KOPT-K1 (cell line): ENCODE measurements around the gene KIF3C.

Source experiments
- H3K27ac ChIP-seq: fragments of 200-600 bp; sonication (generic); 2 replicates; pipeline ENCODE4 v1.5.1; 2016; ENCODE audit warnings: antibody characterized with exemption, mild to moderate bottlenecking, low read depth, low read length; ENCODE audit not compliant: poor library complexity, severe bottlenecking
- H3K36me3 ChIP-seq: fragments of 200-600 bp; sonication (generic); 2 replicates; pipeline ENCODE4 v1.5.1; 2017; ENCODE audit warnings: antibody characterized with exemption, mild to moderate bottlenecking, low read length, moderate library complexity; ENCODE audit not compliant: insufficient read depth
- H3K9me3 ChIP-seq: fragments of 200-600 bp; sonication (generic); 2 replicates; pipeline ENCODE4 v1.5.1; 2017; ENCODE audit warnings: antibody characterized with exemption, low read length, mild to moderate bottlenecking; ENCODE audit not compliant: insufficient read depth, poor library complexity, severe bottlenecking

The KIF3C gene

GRCh38 chr2:25957743-25958142 is 24.6 kb downstream of the KIF3C start:
- no peaks in the 10 kb centered on the region for H3K9me3 ChIP-seq
- no peak overlapping the region for H3K27ac ChIP-seq
- no peaks in the 10 kb centered on the region for H3K36me3 ChIP-seq

GRCh38 chr2:25955869-25956535 is 26.3 kb downstream of the KIF3C start:
- Histone ChIP-seq H3K9me3 (no peaks in the 10 kb centered on the region), H3K27ac (no peak overlapping the region), H3K36me3 (no peaks in the 10 kb centered on the region)

GRCh38 chr2:25955036-25955435 is 27.3 kb downstream of the KIF3C start:
- Histone ChIP-seq H3K27ac (no peak overlapping the region), H3K36me3 (no peaks in the 10 kb centered on the region), H3K9me3 (no peaks in the 10 kb centered on the region)

- no peaks in the 10 kb centered on the region for H3K9me3 ChIP-seq
- no peak overlapping the region for H3K27ac ChIP-seq
- no peaks in the 10 kb centered on the region for H3K36me3 ChIP-seq
These were observed 28.0 kb downstream of the KIF3C start for GRCh38 chr2:25954199-25954752.

- no peak overlapping the region for H3K27ac ChIP-seq
- no peaks in the 10 kb centered on the region for H3K9me3 ChIP-seq
- H3K36me3 ChIP-seq, result no peaks in the 10 kb centered on the region
These were observed 31.2 kb downstream of the KIF3C start for GRCh38 chr2:25951071-25951547.

GRCh38 chr2:25948437-25948836 is 33.9 kb downstream of the KIF3C start:
- no peak overlapping the region for H3K27ac ChIP-seq
- H3K36me3 ChIP-seq, result no peaks in the 10 kb centered on the region
- H3K9me3 ChIP-seq, result no peaks in the 10 kb centered on the region

GRCh38 chr2:25941042-25941441 is 41.3 kb downstream of the KIF3C start:
- Histone ChIP-seq H3K27ac (no peak overlapping the region), H3K9me3 (no peaks in the 10 kb centered on the region), H3K36me3 (no peaks in the 10 kb centered on the region)

GRCh38 chr2:25939257-25939668 is 43.0 kb downstream of the KIF3C start:
- Histone ChIP-seq H3K36me3 (no peaks in the 10 kb centered on the region), H3K27ac (no peak overlapping the region), H3K9me3 (no peaks in the 10 kb centered on the region)

GRCh38 chr2:25938345-25938744 is 44.0 kb downstream of the KIF3C start:
- no peak overlapping the region for H3K27ac ChIP-seq
- H3K36me3 ChIP-seq, result no peaks in the 10 kb centered on the region
- no peaks in the 10 kb centered on the region for H3K9me3 ChIP-seq

GRCh38 chr2:25936889-25937545 is 45.3 kb downstream of the KIF3C start:
- H3K27ac ChIP-seq, result no peak overlapping the region
- no peaks in the 10 kb centered on the region for H3K36me3 ChIP-seq

GRCh38 chr2:25933622-25934021 is 48.7 kb downstream of the KIF3C start:
- Histone ChIP-seq H3K36me3 (no peaks in the 10 kb centered on the region), H3K27ac (no peak overlapping the region), H3K9me3 (no peaks in the 10 kb centered on the region)

More at GRCh38 chr2:25936889-25937545, 45.3 kb downstream of the KIF3C start:
- H3K9me3 ChIP-seq, result no peaks in the 10 kb centered on the region

- H3K27ac ChIP-seq, result no peak overlapping the region
- no peaks in the 10 kb centered on the region for H3K36me3 ChIP-seq
- no peaks in the 10 kb centered on the region for H3K9me3 ChIP-seq
These were observed 52.4 kb downstream of the KIF3C start for GRCh38 chr2:25929789-25930473.

- Histone ChIP-seq H3K36me3 (no peaks in the 10 kb centered on the region), H3K27ac (no peak overlapping the region), H3K9me3 (no peaks in the 10 kb centered on the region)
These were observed 53.6 kb downstream of the KIF3C start for GRCh38 chr2:25928668-25929067.

- H3K27ac ChIP-seq, result no peak overlapping the region
- no peaks in the 10 kb centered on the region for H3K36me3 ChIP-seq
- H3K9me3 ChIP-seq, result no peaks in the 10 kb centered on the region
These were observed 55.1 kb downstream of the KIF3C start for GRCh38 chr2:25926984-25927756.

- no peaks in the 10 kb centered on the region for H3K9me3 ChIP-seq
These were observed 59.8 kb downstream of the KIF3C start for GRCh38 chr2:25922501-25922900.

More at GRCh38 chr2:25922501-25922900, 59.8 kb downstream of the KIF3C start:
- no peak overlapping the region for H3K27ac ChIP-seq
- H3K36me3 ChIP-seq, result no peaks in the 10 kb centered on the region
